HG03039 (cell line): ENCODE measurements around the gene FBP2.
"Not testable (repeated sequence)": the region's sequence is repeated elsewhere in the genome, so short reads cannot be mapped to it uniquely, and the experiment has no call there.

ENCODE experiments used
- ATAC-seq: cut with Tn5 transposase; IDR thresholded peaks from one replicate; pipeline ENCODE4 v1.9.1; 2021; ENCODE audit warnings: mild to moderate bottlenecking, moderate library complexity; ENCODE audit not compliant: unreplicated experiment

Gene FBP2

DNA sequence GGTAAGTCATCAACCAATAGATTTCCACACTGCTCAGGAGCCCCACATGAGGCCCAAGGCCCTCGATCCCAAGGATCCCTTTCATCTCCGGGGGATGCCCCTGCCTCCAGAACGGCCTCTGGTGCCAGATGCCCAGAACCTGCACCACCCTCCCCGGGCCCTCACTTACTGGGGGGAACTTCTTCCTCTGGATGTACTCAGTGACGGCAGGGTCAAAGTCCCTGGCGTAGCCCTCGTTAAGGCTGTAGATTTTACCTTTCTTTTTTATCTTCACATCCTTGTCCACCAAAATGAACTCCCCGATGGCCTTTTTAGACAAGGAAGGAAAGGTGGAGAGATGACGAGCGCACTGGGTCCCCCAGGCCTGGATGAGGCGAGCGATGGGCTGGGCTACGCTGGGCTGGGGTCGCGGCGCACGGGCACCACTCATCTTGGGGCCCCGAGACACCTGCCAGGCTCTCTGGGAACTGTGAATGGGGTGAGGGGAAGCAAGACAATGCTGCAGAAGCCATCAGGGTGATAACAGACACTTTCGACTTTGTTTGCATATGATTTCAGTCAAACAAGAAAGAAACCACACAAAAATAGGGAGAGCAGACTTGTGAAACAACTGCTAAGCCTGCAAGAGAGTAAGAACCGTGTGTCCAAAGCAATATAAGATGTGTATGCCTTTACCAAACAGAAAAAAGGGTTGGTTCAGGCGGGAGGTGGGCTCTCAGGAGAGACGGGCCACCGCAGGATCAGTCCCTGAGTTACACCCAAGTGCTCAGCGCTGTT, 13.2 kb upstream of the FBP2 start:
- ATAC-seq: no peak

DNA sequence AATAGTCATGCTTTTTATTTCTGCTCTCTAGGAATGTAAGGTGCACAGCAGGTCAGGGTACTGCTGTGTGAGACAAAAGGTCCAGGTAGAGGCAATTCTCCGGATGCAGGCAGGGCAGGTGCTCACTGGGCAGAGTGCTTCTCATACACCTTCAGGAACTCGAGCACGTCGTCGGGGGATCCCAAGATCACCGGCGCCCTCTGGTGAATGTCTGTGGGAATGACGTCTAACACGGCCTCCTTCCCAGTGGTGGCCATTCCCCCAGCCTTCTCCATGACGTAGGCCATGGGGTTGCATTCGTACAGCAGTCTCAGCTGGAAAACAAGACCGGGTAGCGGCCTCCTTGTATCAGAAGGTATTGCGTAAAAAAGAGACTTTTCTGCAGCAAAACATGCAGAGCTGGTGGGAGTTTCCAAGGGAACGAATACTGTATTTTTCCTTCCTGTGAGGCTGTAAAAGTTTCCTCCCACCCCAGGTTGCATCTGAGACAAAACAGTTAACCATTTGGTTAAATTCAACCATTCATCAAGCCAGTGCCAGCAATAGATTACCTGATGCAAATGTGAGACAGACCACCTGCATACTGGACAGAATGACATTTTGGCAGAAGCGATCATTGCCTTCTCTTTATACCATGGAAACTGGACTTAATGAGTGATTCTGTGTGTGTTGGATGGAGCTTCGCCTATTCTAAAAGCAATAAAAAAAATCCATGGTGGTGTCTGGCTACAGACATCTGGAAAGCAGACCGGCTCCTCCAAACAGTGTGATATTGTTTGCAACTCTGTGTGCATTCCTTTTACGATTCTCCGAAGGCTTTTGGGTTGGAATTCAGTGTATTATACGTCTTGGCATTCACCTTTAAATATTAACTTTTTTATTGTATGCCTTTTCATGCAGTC, 9.9 kb upstream of the FBP2 start:
- peak; percentile 67 for ATAC-seq

DNA sequence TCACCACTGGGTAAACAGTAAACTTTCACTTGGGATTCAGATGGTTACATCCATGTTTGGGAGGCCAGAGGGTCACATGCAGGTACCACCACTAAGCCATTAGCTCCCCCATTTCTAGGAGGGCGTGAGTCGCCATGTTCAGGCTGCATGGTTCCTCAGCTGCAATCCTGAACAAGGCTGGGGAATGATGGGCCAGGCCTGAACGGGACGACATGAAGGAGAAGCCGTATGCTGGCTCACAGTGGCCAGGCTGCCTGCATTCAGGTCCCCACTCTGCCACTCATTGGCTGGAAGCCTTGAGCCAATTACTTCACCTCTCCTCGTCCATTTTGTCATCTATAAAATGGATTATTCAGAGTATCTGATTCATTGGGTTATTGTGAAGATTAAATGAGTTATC, 9.0 kb upstream of the FBP2 start:
- no peak for ATAC-seq

DNA sequence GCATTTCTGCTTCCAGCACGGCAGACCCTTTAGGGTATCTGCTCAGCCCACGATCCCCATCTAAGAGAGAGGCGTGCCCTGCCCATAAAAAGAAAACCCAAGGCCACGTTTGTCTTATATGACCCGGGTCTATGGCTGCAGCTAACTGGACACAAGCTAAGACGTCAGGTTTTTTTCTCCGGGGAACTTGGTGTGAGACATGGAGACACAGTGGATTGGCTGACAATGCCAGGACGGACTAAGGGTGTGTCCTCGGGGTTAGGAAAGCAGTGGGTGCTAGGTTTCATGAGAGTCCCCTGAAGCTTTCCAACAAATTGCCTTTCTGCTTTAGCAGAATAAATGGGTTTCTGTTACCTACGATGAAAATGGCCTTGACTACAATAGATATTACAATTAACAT, 7.1 kb upstream of the FBP2 start:
- ATAC-seq: no peak

DNA sequence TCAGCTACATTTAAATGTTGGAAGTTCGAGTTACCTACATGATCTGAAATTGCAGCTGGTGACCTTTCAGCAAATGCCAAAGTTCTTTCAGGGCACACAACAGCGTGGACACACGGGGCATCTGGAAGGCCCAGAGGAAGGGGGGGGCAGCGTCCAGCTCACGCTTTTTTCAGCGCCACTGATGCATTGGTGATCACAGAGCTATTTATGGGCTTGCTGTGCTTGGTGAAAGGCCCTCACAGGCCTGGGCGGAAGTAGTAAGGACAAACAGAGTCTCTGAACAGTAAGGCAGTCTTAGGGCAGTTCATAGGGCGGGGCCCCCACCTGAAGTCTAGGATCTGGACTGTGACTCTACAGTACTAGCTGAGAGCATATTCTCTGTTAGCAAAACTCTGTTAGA, 6.6 kb upstream of the FBP2 start:
- ATAC-seq: no peak

DNA sequence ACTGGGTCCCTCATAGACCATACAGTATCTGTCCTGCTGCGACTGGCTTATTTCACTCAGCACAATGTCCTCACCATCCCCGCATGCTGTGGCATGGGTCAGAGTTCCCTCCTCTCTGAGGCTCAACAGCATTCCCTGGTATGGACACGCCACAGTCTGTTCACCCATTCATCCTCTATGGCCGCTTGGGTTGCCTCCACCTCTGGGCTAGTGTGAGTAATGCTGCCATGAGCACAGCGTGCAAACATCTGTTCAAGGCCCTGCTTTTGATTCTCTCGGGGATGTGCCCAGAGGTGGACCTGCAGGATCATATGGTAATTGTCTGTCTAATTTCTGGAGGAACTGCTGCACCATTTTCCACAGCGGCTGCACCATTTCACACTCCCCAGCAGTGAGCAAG, 5.5 kb upstream of the FBP2 start:
- no peak for ATAC-seq

DNA sequence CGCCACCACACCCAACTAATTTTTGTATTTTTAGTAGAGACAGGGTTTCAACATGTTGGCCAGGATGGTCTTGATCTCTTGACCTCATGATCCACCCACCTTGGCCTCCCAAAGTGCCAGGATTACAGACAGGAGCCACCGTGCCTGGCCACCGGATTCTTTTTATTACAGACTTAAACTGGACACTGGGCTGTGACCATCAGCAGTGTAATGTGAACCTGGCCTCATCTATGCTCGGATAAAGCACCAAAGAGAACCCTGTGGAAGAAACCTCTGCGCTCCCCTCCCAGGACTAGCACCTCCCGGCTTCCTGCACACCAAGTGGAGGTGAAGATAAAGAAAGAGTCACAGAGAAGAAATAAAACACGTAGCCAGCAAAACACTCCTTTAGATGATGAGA, 941 bp downstream of the FBP2 start:
- not testable (repeated sequence) for ATAC-seq

DNA sequence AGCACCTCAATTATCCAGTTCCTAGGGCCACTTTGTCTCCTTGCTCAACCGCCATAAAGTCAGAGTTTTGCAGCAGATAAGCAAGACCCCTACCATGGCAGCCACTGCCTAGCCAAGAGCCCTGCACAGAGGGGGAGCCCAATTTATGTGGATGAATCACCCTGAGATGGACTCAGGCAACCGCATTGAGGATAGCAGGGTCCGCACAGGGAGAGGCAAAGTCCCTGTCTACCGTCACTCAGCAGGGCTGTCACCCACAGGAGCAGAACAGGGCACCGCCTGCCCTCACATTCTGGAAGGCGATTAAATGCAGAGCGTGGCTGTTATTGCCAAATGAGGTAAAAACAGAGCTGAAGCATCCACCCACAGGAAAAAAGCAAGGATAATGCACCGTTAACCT, 1.7 kb downstream of the FBP2 start:
- ATAC-seq: no peak

DNA sequence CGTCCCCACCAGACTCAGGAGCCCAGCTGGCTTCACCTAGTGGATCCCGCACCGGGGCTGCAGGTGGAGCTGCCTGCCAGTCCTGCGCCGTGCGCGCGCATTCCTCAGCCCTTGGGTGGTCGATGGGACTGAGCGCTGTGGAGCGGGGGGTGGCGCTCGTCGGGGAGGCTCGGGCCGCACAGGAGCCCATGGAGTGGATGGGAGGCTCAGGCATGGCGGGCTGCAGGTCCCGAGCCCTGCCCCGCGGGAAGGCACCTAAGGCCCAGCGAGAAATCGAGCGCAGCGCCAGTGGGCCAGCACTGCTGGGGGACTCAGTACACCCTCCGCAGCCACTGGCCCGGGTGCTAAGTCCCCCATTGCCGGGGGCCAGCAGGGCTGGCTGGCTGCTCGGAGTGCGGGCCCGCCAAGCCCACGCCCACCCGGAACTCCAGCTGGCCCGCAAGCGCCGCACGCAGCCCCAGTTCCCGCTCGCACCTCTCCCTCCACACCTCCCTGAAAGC, 2.5 kb downstream of the FBP2 start:
- ATAC-seq: not testable (repeated sequence)

DNA sequence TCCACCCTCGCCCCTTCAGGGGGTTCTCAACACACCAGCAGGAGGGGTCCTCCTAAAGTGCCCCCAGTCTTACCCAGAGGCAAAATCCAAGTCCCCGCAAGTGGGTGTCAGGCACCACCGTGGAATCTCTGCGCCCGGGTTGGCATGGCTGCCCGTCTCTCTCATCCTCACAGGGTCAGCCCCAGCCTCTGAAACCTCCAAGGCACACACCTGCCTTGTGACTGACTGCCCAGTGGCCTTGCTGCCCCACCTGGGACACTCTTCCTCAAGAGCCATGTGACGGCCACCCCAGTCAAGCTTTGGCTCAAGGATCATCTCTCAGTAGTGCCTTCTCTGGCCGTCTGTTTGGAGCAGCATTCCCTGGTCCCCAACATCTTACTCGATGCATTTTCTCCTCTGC, 4.9 kb downstream of the FBP2 start:
- ATAC-seq: no peak

DNA sequence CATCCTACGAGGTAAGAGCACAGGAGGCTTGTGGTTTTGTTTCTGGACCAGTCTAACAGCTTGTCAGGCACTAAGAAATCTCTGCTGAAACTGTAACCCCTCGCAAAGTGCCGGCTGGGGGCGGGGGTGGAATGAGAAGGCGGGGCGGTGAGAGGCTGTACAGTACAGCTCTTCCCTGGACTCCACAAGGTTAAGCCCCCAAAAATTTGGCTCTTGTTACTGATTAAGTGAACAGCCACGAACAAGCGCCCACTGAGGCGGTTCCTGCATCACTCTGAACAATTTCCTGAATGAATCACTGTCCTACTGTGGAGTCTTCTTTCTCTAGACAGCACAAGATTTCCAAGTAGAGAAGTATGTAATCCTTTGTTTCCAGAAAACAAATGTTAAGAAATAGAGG, 6.8 kb downstream of the FBP2 start:
- ATAC-seq: no peak

DNA sequence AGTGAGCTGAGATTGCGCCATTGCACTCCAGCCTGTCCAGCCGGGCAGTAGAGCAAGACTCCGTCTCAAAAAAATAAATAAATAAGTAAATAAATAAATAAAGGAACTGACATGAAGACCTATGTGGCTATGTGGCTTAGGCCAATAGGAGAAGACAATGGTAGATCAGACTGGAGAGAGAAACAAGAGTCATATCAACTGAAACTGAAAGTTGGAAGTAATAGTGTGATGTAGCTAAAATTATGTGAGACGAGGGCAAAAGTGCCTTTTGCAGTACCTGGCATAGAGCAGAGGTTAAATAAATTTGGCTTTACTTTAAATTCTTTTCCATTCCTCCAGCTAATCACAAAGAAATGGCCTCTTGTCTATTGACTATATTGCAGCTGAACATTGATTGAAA, 7.3 kb downstream of the FBP2 start:
- no peak for ATAC-seq

DNA sequence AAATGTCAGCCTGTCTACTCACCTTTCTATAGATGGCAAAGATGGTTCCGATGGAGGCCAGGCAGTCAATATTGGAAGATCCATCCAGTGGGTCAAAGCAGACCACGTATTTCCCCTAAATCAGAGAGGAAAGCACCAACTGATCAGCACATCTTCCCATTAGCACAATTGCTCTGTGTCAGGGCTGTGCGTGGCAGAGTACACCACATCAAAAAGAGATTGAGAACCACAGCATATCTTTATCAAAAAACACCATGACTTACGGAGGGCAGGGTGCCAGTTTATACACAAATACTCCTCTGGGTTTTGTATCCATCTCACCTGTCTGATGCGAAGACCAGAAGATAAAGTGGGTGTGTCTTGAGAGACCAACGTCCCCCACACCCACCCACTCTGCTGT, 9.1 kb downstream of the FBP2 start:
- ATAC-seq: no peak

DNA sequence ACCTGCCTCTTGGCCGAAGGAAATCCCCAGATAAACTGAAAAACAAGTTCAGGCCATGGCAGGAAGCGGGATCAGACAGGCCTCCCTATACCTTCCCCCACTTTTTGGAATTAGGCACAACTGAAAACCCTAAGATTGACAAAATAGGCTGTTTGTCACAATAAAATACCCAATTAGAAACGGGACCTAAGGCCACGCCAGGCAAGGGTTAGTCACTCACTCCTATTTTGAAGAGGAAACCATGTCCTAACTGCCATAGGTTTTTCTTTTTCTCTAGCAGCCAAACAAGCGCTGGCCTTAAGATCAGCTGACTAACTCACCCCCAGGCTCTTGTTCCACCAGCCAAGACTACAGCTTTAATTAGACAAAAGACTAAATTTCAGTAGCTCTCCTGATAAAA, 11.9 kb downstream of the FBP2 start:
- no peak for ATAC-seq

DNA sequence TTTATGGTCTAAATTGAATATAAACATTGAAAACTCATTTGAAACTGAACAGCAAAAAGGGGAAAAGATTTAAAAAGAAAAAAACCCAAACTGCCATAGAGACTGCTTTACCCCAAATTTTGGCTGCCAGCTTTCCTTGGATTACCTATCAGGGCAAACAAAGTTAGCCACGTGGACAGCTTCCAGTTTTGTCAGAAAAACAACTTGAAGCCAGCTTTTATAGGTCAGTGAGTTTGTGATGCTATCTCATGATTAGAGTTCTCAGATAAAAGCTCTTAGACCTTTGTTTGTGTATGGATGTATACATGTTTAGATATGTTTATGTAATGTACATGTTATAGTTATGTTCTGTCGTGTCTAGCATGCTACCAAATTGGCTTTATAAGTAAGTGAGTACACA, 16.1 kb downstream of the FBP2 start:
- no peak for ATAC-seq

DNA sequence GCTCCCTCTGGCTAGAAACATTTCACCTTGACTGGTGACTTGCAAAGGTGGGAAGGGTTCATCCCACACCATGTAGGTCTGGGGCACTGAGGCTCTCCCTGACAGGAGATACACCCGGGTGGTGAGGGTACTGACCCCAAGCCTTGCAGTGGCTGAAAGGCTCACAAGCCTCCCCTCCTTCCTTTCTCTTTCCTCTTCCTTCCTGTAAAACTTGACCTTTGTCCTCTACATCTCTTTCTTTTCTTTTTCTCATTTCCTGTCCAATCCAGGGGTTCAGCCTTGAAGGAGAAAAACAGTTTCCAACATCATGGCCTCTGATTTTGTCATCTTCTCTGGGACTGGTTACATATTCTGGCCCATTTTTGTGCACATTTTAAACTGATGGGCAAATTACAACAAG, 16.6 kb downstream of the FBP2 start:
- ATAC-seq: no peak

DNA sequence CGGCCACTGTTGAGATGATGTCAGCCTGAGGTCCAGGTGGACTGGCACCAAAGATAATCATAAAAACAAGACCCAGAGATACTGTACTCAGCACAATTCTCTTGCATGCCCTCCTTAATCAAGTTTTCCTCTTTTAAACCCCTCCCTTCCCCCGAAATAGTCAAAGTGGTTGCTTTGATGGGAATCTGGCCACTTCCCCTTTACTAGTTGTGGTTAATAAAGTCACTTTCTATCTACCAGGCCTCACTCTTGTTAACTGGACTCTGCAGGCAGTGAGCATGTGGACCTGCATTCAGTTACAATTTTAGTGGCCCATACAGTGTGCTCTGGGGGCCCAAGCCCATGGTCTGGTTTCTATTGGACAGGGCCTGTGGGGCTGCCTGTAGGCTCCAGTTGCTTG, 17.5 kb downstream of the FBP2 start:
- no peak for ATAC-seq

DNA sequence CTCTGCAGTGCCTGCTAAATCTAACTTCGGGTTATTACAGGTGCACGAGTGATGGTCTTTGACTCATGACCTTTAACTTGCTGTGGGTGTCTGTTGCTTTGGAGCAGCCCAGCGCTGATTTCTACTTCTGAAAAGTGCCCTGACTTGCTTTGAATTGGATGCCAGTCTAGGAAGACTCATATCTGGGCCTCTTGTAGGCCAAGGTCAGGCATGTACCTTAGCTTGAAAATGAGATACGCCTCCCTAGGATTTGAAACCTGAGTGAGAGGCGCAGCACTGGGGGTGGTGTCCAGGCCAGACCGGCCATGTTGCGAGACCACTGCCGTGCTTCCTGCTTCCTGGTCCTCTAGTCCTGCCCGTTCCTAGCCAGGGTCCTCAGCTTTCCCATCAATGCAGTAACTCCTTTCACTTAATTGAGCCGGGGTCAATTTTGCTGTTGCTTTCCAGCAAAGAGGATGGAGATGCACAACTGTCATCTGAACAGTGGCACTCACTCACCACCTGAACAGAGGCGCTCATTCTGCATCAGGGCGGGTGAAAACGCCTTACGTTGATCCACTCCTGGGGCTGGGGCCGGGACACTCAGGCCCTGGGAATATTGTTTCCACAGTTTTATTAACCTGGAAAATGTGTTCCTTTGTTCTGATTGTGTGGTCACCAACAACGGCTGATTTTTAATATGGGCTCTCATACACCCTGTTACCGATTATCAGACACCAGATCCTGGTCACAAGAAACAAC, 24.5 kb downstream of the FBP2 start:
- no peak for ATAC-seq

DNA sequence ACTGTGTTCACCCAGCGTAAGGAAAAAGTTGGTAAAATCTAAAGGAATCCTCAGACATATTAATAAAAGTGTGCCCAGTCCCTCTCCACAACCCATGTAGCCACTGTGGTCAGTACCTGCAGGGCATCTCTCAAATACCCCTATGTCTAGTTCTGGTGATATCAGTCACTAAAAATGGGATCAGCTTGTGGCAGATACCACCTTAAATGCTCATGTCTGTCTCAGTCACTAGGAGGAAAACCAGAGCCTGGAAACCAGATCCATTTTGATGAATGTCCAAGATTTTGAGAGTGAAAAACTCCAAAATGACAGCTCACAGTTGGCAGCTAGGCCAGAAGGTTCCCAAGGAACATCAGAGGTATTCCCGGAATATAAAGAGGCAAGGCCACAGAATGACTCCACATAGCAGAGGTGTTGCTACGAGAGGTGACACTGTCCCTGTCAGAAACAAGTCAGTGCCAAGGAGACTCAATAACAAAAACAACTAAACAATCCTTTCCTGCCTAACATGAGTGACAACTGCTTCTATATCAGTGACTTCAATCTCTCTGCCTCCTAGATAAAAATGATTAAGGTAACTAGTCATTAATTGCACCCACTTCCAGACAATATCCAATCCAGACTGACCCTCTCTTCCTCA, 25.3 kb downstream of the FBP2 start:
- no peak for ATAC-seq

DNA sequence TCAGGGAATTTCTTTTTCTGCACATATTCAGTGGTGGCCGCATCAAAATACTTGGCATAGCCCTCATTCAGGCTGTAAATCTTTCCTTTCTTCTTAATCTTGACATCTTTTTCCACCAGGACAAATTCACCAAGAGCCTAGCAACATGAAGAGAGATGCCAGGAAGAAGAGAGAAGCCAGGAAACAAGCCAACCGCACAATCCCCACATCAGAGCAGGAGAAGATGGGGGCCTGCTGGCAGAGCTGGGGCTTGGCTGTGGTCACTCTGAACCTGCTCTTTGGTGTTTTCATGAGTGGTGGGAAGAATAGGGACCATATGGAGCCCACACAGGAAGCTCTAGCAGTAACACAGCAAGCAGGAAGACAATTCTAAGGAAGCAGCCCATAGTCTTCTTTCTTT, 26.4 kb downstream of the FBP2 start:
- ATAC-seq: no peak

DNA sequence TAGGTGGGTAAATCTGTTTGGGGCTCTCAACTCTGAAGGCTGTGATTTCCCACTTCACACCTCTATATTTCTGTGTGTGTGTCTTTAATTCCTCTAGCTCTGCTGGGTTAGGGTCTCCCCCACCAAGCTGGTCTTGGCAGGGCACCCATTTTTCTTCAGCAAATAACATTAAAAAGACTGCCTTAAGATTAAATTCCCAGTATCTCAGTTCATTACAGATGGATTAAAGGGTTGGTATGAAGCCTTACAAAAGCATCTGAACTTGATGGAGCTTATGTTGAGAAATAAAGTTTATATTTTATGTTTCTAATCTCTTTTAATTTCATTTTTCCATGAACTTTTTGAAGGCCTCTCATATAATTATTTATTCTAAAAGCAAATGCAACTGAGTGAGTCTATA, 27.1 kb downstream of the FBP2 start:
- ATAC-seq: no peak
